ENCODE measurements around the gene NXPH2. TPM values are rescaled to one million over a fixed set of nuclear protein-coding genes. Genes with fewer than 3 reads are reported as not detected.

The NXPH2 gene
- total and polyA plus RNA-seq, 9 of the 15 experiments (the other 6 are each of a cell fraction or from before 2014, with no cell fraction given): not detected

- TF ChIP-seq RBM34 (IDR thresholded peaks at IDR 0.05; ENCODE audit: borderline replicate concordance, insufficient read depth, low read length): no peak
- no peak for TF ChIP-seq CTBP1 (IDR thresholded peaks at IDR 0.05; ENCODE audit: borderline replicate concordance)
- no peak for TF ChIP-seq CHD7 (IDR thresholded peaks at IDR 0.05; ENCODE audit: low read depth, low read length)
- TF ChIP-seq PML (IDR thresholded peaks at IDR 0.05; ENCODE audit: low read length): no peak
- TF ChIP-seq HNRNPLL (IDR thresholded peaks at IDR 0.05; ENCODE audit: low read depth, low read length, poor library complexity, severe bottlenecking): no peak
- no peak for TF ChIP-seq ZNF77 (CRISPR knock-in tag; IDR thresholded peaks at IDR 0.05)
These were observed 55.3 kb downstream of the NXPH2 start (continued) for GRCh38 chr2:138724729-138725459.
